GM18505 (cell line): ENCODE measurements around the gene COL4A2.
A peak's percentile ranks its signal among the peaks of the same experiment; 100 is the strongest.

ENCODE experiments used
- ATAC-seq: cut with Tn5 transposase; IDR thresholded peaks from one replicate; pipeline ENCODE4 v1.9.1; 2021; ENCODE audit not compliant: unreplicated experiment
- POLR2A ChIP-seq: IDR thresholded peaks from 4 replicates; pipeline ENCODE4 v1.6.1; 2011; ENCODE audit warnings: borderline replicate concordance; ENCODE audit not compliant: insufficient read depth, insufficient read length; ENCODE audit errors: extremely low read depth

The COL4A2 gene

DNA sequence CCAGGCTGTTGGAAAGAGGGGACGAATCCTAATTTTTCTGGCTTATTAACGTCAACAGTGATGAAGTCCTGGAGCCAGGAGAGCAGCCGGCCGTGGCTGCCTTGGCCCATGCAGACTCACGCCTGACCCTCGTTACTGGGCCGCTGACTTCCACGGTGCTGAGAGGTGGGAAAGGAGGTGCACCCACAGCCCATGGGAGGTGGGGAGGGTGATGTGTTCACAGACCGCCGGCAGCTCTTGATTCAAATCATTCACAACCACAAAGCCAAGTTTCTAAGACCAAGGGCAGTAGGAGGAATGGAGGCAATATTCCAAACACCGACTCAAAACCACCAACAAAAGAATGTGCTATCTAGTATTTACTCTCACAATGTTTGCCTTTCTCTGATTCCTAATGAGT, 24.3 kb downstream of the COL4A2 start:
- no peak for TF ChIP-seq POLR2A
- no peak for ATAC-seq

- TF ChIP-seq POLR2A: no peak
- no peak for ATAC-seq
These were observed 25.7 kb downstream of the COL4A2 start for GRCh38 chr13:110332750-110333149.

DNA sequence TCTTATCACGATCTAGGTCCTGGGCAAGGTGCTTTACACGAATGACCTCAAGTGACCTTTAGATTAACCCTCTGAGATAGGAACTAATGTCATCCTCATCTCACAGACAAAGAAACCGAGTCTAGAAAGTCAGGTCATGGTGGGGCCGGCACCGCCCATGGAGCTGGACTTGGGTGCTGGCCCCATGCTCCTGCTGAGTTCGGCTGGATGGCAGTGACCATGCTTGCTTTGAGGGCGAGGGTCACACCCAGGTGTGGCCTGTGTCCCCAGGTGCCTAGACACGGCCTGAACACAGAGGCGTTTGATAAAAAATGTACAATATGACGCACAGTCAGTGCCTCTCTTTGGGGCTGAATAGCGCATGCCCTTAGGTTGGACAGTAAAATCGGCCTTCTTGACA, 26.8 kb downstream of the COL4A2 start:
- no peak for ATAC-seq
- no peak for TF ChIP-seq POLR2A

- no peak for TF ChIP-seq POLR2A
These were observed 27.2 kb downstream of the COL4A2 start for GRCh38 chr13:110334256-110334655.

GRCh38 chr13:110334841-110335490, 27.9 kb downstream of the COL4A2 start:
- TF ChIP-seq POLR2A: no peak

More at GRCh38 chr13:110334256-110334655, 27.2 kb downstream of the COL4A2 start:
- ATAC-seq: no peak

GRCh38 chr13:110336108-110336507, 29.0 kb downstream of the COL4A2 start:
- TF ChIP-seq POLR2A: no peak
- no peak for ATAC-seq

More at GRCh38 chr13:110334841-110335490, 27.9 kb downstream of the COL4A2 start:
- ATAC-seq: no peak

DNA sequence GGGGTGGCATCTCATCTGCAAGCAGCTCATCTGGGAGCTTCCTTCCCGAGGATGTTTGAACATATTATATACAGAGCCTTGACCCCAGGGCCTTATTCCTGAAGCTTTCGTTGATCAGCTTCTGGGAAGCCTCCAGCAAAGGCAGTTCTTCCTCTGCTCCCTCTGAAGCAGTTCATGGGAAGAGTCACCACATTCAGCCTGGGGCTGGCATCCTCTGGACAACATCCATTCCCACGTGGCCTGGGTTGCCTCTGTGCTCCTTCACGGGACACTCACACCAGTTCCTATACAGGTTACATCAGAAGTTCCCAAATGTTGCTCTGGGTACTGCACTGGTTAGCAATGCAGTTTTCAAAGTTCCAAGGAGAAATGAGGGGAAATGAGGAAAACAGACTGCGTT, 29.6 kb downstream of the COL4A2 start:
- ATAC-seq: no peak
- no peak for TF ChIP-seq POLR2A

GRCh38 chr13:110337247-110337646, 30.2 kb downstream of the COL4A2 start:
- no peak for TF ChIP-seq POLR2A
- no peak for ATAC-seq

GRCh38 chr13:110338441-110339101, 31.5 kb downstream of the COL4A2 start:
- ATAC-seq: no peak
- TF ChIP-seq POLR2A: no peak

GRCh38 chr13:110339263-110339662, 32.2 kb downstream of the COL4A2 start:
- TF ChIP-seq POLR2A: no peak
- no peak for ATAC-seq

GRCh38 chr13:110339975-110340550, 33.0 kb downstream of the COL4A2 start:
- TF ChIP-seq POLR2A: no peak

GRCh38 chr13:110340812-110341444, 33.8 kb downstream of the COL4A2 start:
- TF ChIP-seq POLR2A: no peak
- peak; percentile 57 for ATAC-seq

More at GRCh38 chr13:110339975-110340550, 33.0 kb downstream of the COL4A2 start:
- no peak for ATAC-seq

GRCh38 chr13:110341445-110342244, 34.6 kb downstream of the COL4A2 start:
- no peak for TF ChIP-seq POLR2A
- peak; percentile 52 for ATAC-seq
